ENCODE data around the gene PLEKHJ1. TPM values are rescaled to one million over a fixed set of nuclear protein-coding genes. Genes with fewer than 3 reads are reported as not detected.

Gene PLEKHJ1
- total and polyA plus RNA-seq, 2 of the 13 experiments (the other 11 are each of a cell fraction or from before 2014, with no cell fraction given) = 70.5 to 130 TPM

DNA sequence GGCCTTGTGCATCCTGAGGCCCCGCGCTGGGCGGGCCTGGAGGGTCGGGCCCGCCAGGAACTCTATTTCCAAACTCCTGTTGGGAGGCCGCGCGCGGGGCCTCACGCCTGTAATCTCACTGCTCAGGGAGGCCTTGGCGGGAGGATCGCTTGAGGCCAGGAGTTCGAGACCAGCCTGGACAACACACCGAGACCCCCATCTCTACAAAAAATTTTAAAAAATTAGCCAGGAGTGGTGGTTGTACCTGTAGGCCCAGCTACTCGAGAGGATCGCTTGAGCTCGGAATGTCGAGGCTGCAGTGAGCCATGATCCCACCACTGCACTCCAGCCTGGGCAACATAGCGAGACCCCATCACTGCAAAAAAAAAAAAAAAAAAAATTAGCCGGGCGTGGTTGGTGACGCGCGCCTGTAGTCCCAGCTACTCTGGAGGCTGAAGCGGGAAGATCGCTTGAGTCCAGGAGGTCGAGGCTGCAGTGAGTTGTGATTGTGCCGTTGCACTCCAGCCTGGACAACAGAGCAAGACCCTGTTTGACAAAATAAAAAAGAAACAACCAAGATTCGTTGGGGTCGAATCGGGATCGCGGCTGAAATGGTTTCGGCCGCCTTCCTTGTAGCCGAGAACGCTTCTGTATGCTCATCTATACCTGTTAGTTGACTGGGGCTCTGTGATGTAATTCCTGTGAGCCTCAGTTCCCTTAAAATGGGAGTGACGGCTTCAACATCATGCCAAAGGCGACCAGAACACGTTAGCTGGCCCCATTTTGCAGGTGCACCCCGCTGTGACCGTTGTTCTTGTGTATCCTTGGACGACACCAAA, 1.1 kb upstream of the PLEKHJ1 start (continued):
- peak; percentile 97 for TF ChIP-seq ZNF121 (CRISPR knock-in tag; IDR thresholded peaks at IDR 0.05)
- peak; percentile 7 for TF ChIP-seq ASH2L (IDR thresholded peaks at IDR 0.05; ENCODE audit: insufficient read length, low read depth, low read length)
- TF ChIP-seq, protein P1, sequence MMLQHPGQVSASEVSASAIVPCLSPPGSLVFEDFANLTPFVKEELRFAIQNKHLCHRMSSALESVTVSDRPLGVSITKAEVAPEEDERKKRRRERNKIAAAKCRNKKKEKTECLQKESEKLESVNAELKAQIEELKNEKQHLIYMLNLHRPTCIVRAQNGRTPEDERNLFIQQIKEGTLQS (CRISPR knock-in tag; IDR thresholded peaks at IDR 0.05) = no peak
- TF ChIP-seq ZNF441 (CRISPR knock-in tag; IDR thresholded peaks at IDR 0.05; ENCODE audit: borderline replicate concordance) = no peak
- peak; percentile 87; the same call in 1 of the 2 replicates for TF ChIP-seq CHD4 (IDR thresholded peaks at IDR 0.05; ENCODE audit: borderline replicate concordance, low read length)
- TF ChIP-seq RFXAP (CRISPR knock-in tag; IDR thresholded peaks at IDR 0.05; ENCODE audit: borderline replicate concordance) = no peak
- TF ChIP-seq NCOA2 (CRISPR knock-in tag; IDR thresholded peaks at IDR 0.05) = no peak
- TF ChIP-seq ISL2 (CRISPR knock-in tag; IDR thresholded peaks at IDR 0.05) = no peak
- no peak for TF ChIP-seq ZNF598 (CRISPR knock-in tag; IDR thresholded peaks at IDR 0.05; ENCODE audit: borderline replicate concordance)
- TF ChIP-seq ZFP36L2 (CRISPR knock-in tag; IDR thresholded peaks at IDR 0.05) = no peak
- no peak for TF ChIP-seq REPIN1 (CRISPR knock-in tag; IDR thresholded peaks at IDR 0.05; ENCODE audit: borderline replicate concordance, low read depth)
- TF ChIP-seq MTF1 (CRISPR knock-in tag; IDR thresholded peaks at IDR 0.05) = no peak
- TF ChIP-seq ZNF331 (CRISPR knock-in tag; IDR thresholded peaks at IDR 0.05) = no peak
- no peak for TF ChIP-seq SRY (CRISPR knock-in tag; IDR thresholded peaks at IDR 0.05)
- TF ChIP-seq XBP1 (CRISPR knock-in tag; IDR thresholded peaks at IDR 0.05) = no peak
- TF ChIP-seq ELK4 (CRISPR knock-in tag; IDR thresholded peaks at IDR 0.05; ENCODE audit: borderline replicate concordance) = no peak
- TF ChIP-seq, protein P2, sequence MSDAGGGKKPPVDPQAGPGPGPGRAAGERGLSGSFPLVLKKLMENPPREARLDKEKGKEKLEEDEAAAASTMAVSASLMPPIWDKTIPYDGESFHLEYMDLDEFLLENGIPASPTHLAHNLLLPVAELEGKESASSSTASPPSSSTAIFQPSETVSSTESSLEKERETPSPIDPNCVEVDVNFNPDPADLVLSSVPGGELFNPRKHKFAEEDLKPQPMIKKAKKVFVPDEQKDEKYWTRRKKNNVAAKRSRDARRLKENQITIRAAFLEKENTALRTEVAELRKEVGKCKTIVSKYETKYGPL (CRISPR knock-in tag; IDR thresholded peaks at IDR 0.05) = no peak
- TF ChIP-seq NFKBIZ (CRISPR knock-in tag; IDR thresholded peaks at IDR 0.05) = no peak
- TF ChIP-seq HDAC6 (IDR thresholded peaks at IDR 0.05; ENCODE audit: low read depth, low read length) = no peak
- no peak for TF ChIP-seq ZNF577 (CRISPR knock-in tag; IDR thresholded peaks at IDR 0.05; ENCODE audit: borderline replicate concordance, low read depth)
- no peak for TF ChIP-seq PHF5A (CRISPR knock-in tag; IDR thresholded peaks at IDR 0.05; ENCODE audit: low read depth, unreplicated experiment)
- TF ChIP-seq NR1H2 (CRISPR knock-in tag; IDR thresholded peaks at IDR 0.05; ENCODE audit: borderline replicate concordance, low read depth) = no peak
- TF ChIP-seq PRPF4 (IDR thresholded peaks at IDR 0.05; ENCODE audit: low read depth, low read length, poor library complexity, severe bottlenecking) = no peak
- TF ChIP-seq ZNF713 (CRISPR knock-in tag; IDR thresholded peaks at IDR 0.05) = no peak
- TF ChIP-seq NR2C2 (CRISPR knock-in tag; IDR thresholded peaks at IDR 0.05; ENCODE audit: borderline replicate concordance) = peak; percentile 96; the same call in 1 of the 2 replicates
- TF ChIP-seq, protein P3, sequence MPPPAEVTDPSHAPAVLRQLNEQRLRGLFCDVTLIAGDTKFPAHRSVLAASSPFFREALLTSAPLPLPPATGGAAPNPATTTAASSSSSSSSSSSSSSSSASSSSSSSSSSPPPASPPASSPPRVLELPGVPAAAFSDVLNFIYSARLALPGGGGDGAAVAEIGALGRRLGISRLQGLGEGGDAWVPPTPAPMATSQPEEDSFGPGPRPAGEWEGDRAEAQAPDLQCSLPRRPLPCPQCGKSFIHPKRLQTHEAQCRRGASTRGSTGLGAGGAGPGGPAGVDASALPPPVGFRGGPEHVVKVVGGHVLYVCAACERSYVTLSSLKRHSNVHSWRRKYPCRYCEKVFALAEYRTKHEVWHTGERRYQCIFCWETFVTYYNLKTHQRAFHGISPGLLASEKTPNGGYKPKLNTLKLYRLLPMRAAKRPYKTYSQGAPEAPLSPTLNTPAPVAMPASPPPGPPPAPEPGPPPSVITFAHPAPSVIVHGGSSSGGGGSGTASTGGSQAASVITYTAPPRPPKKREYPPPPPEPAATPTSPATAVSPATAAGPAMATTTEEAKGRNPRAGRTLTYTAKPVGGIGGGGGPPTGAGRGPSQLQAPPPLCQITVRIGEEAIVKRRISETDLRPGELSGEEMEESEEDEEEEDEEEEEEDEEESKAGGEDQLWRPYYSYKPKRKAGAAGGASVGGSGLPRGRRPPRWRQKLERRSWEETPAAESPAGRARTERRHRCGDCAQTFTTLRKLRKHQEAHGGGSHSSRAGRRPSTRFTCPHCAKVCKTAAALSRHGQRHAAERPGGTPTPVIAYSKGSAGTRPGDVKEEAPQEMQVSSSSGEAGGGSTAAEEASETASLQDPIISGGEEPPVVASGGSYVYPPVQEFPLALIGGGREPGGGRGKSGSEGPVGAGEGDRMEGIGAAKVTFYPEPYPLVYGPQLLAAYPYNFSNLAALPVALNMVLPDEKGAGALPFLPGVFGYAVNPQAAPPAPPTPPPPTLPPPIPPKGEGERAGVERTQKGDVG (CRISPR knock-in tag; IDR thresholded peaks at IDR 0.05; ENCODE audit: borderline replicate concordance) = 0 out of 2 replicates have a peak, but pooled peaks have one; percentile 25
